SK-N-MC (cell line): ENCODE data around the gene ACOT13.

ENCODE experiments used
- EZH2 ChIP-seq: fragments of 200-600 bp; sonication (generic); IDR thresholded peaks from one replicate; pipeline ENCODE4 v1.6.1; 2017; ENCODE audit warnings: antibody characterized with exemption
- FOXP2 ChIP-seq: optimal IDR thresholded peaks from 2 replicates; pipeline ENCODE3; 2011; ENCODE audit warnings: mild to moderate bottlenecking, moderate library complexity; ENCODE audit not compliant: insufficient read depth; ENCODE audit errors: extremely low read length, control extremely low read depth
- POLR2AphosphoS5 ChIP-seq: IDR thresholded peaks from 2 replicates; pipeline ENCODE4 v1.6.1; 2012; ENCODE audit warnings: mild to moderate bottlenecking, low read depth, low read length, borderline replicate concordance

GRCh38 chr6:24752917-24753492 lies 86.1 kb downstream of the ACOT13 start:
- no peak for TF ChIP-seq POLR2AphosphoS5
- no peak for TF ChIP-seq EZH2
- TF ChIP-seq FOXP2: no peak
